Nephron (organoid): ENCODE results near the gene KIF1A.

ENCODE experiments used
- H3K27ac Mint-ChIP-seq, 3 experiments: 2 replicates each; pipeline ENCODE4 v1.8.0; 2020; ENCODE audit warnings: mixed read lengths in 3 of 3, mild to moderate bottlenecking in 2 of 3, moderate library complexity in 1 of 3
- H3K27me3 Mint-ChIP-seq: 2 replicates; pipeline ENCODE4 v1.8.0; 2021; ENCODE audit warnings: low read depth, mild to moderate bottlenecking, moderate library complexity, mixed read lengths
- H3K36me3 Mint-ChIP-seq: 2 replicates; pipeline ENCODE4 v1.8.0; 2020; ENCODE audit warnings: low read depth, mixed read lengths
- H3K4me1 Mint-ChIP-seq: 2 replicates; pipeline ENCODE4 v1.8.0; 2020; ENCODE audit warnings: mixed read lengths
- H3K4me3 Mint-ChIP-seq, 3 experiments: 2 replicates each; pipeline ENCODE4 v1.8.0; 2020; ENCODE audit warnings: mild to moderate bottlenecking in 3 of 3, mixed read lengths in 3 of 3, moderate library complexity in 2 of 3
- H3K9me3 Mint-ChIP-seq: 2 replicates; pipeline ENCODE4 v1.8.0; 2020; ENCODE audit warnings: mixed read lengths
- CTCF ChIP-seq, 3 experiments: fragments of 200-600 bp; sonication (generic); IDR thresholded peaks; one replicate each; pipeline ENCODE4 v1.5.0; 2021; ENCODE audit warnings: antibody characterized with exemption in 3 of 3; ENCODE audit not compliant: unreplicated experiment in 3 of 3

Gene KIF1A

GRCh38 chr2:240730501-240731177 lies 89.4 kb downstream of the KIF1A start:
- H3K27ac Mint-ChIP-seq: no peak overlapping the region
- H3K27me3 Mint-ChIP-seq: no peaks in the 10 kb centered on the region

GRCh38 chr2:240728827-240729226 lies 91.2 kb downstream of the KIF1A start:
- no peaks in the 10 kb centered on the region for H3K27me3 Mint-ChIP-seq
- no peaks in the 10 kb centered on the region for H3K9me3 Mint-ChIP-seq
- H3K4me3 Mint-ChIP-seq: no peak overlapping the region
- peak overlapping the region in 1 of 3 experiments; percentile 39 for H3K27ac Mint-ChIP-seq
- TF ChIP-seq CTCF (IDR thresholded peaks at IDR 0.05; ENCODE audit: unreplicated experiment in 3 of 3): no peak
- H3K36me3 Mint-ChIP-seq: no peaks in the 10 kb centered on the region
- H3K4me1 Mint-ChIP-seq: peaks cover 5% of the 10 kb centered on the region

More at GRCh38 chr2:240730501-240731177, 89.4 kb downstream of the KIF1A start:
- Mint-ChIP-seq H3K36me3 (no peaks in the 10 kb centered on the region), H3K4me1 (peaks cover 5% of the 10 kb centered on the region), H3K4me3 (no peak overlapping the region), H3K9me3 (no peaks in the 10 kb centered on the region)
- no peak for TF ChIP-seq CTCF (IDR thresholded peaks at IDR 0.05; ENCODE audit: unreplicated experiment in 3 of 3)

- Mint-ChIP-seq H3K9me3 (no peaks in the 10 kb centered on the region), H3K27me3 (no peaks in the 10 kb centered on the region), H3K4me3 (no peak overlapping the region), H3K36me3 (no peaks in the 10 kb centered on the region), H3K4me1 (peaks cover 5% of the 10 kb centered on the region), H3K27ac (no peak overlapping the region)
- no peak for TF ChIP-seq CTCF (IDR thresholded peaks at IDR 0.05; ENCODE audit: unreplicated experiment in 3 of 3)
These were observed 91.7 kb downstream of the KIF1A start for GRCh38 chr2:240728361-240728760.

GRCh38 chr2:240727913-240728312 lies 92.1 kb downstream of the KIF1A start:
- no peaks in the 10 kb centered on the region for H3K9me3 Mint-ChIP-seq
- H3K4me1 Mint-ChIP-seq: peaks cover 5% of the 10 kb centered on the region
- no peak overlapping the region for H3K27ac Mint-ChIP-seq
- no peak overlapping the region for H3K4me3 Mint-ChIP-seq
- no peaks in the 10 kb centered on the region for H3K36me3 Mint-ChIP-seq
- no peaks in the 10 kb centered on the region for H3K27me3 Mint-ChIP-seq
- TF ChIP-seq CTCF (IDR thresholded peaks at IDR 0.05; ENCODE audit: unreplicated experiment in 3 of 3): no peak

- no peaks in the 10 kb centered on the region for H3K9me3 Mint-ChIP-seq
- no peak overlapping the region for H3K4me3 Mint-ChIP-seq
- TF ChIP-seq CTCF (IDR thresholded peaks at IDR 0.05; ENCODE audit: unreplicated experiment in 3 of 3): no peak
- no peaks in the 10 kb centered on the region for H3K27me3 Mint-ChIP-seq
- H3K36me3 Mint-ChIP-seq: no peaks in the 10 kb centered on the region
- no peak overlapping the region for H3K27ac Mint-ChIP-seq
- H3K4me1 Mint-ChIP-seq: peaks cover 5% of the 10 kb centered on the region
These were observed 92.6 kb downstream of the KIF1A start for GRCh38 chr2:240727439-240727838.

GRCh38 chr2:240726876-240727275 lies 93.1 kb downstream of the KIF1A start:
- Mint-ChIP-seq H3K9me3 (no peaks in the 10 kb centered on the region), H3K36me3 (no peaks in the 10 kb centered on the region), H3K27me3 (no peaks in the 10 kb centered on the region), H3K4me3 (no peak overlapping the region), H3K4me1 (peaks cover 5% of the 10 kb centered on the region), H3K27ac (no peak overlapping the region)
- TF ChIP-seq CTCF (IDR thresholded peaks at IDR 0.05; ENCODE audit: unreplicated experiment in 3 of 3): no peak
